Kidney capillary endothelial cell (primary cell): ENCODE results near the gene KCNIP3.
"Not testable (repeated sequence)": the region's sequence is repeated elsewhere in the genome, so short reads cannot be mapped to it uniquely, and the experiment has no call there.

Experiments
- DNase-seq: peaks from one replicate; pipeline ENCODE4 v3.0.0-alpha.2; 2018; ENCODE audit warnings: low spot score

KCNIP3 gene

GRCh38 chr2:95348609-95349567, 51.7 kb downstream of the KCNIP3 start:
- DNase-seq: no peak

GRCh38 chr2:95349568-95350322, 52.6 kb downstream of the KCNIP3 start:
- no peak for DNase-seq

GRCh38 chr2:95350368-95350767, 53.2 kb downstream of the KCNIP3 start:
- DNase-seq: no peak

GRCh38 chr2:95350774-95351597, 53.8 kb downstream of the KCNIP3 start:
- no peak for DNase-seq

GRCh38 chr2:95351598-95351915, 54.4 kb downstream of the KCNIP3 start:
- no peak for DNase-seq

- no peak for DNase-seq
Observed at GRCh38 chr2:95352310-95353054, 55.3 kb downstream of the KCNIP3 start.

- no peak for DNase-seq
Observed at GRCh38 chr2:95353055-95353575, 56.0 kb downstream of the KCNIP3 start.

- DNase-seq: no peak
Observed at GRCh38 chr2:95353613-95354468, 56.7 kb downstream of the KCNIP3 start.

GRCh38 chr2:95354469-95354901, 57.3 kb downstream of the KCNIP3 start:
- DNase-seq: no peak

GRCh38 chr2:95354925-95355324, 57.8 kb downstream of the KCNIP3 start:
- no peak for DNase-seq

GRCh38 chr2:95355486-95355885, 58.3 kb downstream of the KCNIP3 start:
- DNase-seq: not testable (repeated sequence)

GRCh38 chr2:95356821-95357700, 59.9 kb downstream of the KCNIP3 start:
- DNase-seq: no peak

- DNase-seq: no peak
Observed at GRCh38 chr2:95357717-95358280, 60.7 kb downstream of the KCNIP3 start.

GRCh38 chr2:95359031-95359430, 61.9 kb downstream of the KCNIP3 start:
- no peak for DNase-seq

GRCh38 chr2:95359501-95359930, 62.4 kb downstream of the KCNIP3 start:
- DNase-seq: no peak

- no peak for DNase-seq
Observed at GRCh38 chr2:95361216-95361980, 64.3 kb downstream of the KCNIP3 start.

GRCh38 chr2:95362486-95362885, 65.3 kb downstream of the KCNIP3 start:
- DNase-seq: no peak

- no peak for DNase-seq
Observed at GRCh38 chr2:95366514-95366913, 69.4 kb downstream of the KCNIP3 start.
